Neuronal stem cell (in vitro differentiated cells): ENCODE measurements around the gene DIP2C.
"Not testable (repeated sequence)": the region's sequence is repeated elsewhere in the genome, so short reads cannot be mapped to it uniquely, and the experiment has no call there.

Experiments
- DNase-seq: peaks from one replicate; pipeline ENCODE4 v3.0.0-alpha.2; 2013; ENCODE audit warnings: low spot score
- H2AFZ ChIP-seq: one replicate; pipeline ENCODE4 v1.6.1; 2013; ENCODE audit warnings: mild to moderate bottlenecking, low read length, inconsistent platforms
- H2AK5ac ChIP-seq: 2 replicates; pipeline ENCODE4 v1.6.1; 2013; ENCODE audit warnings: low read depth, mild to moderate bottlenecking, inconsistent platforms, low read length, moderate library complexity, mixed read lengths
- H2BK120ac ChIP-seq: 2 replicates; pipeline ENCODE4 v1.6.1; 2013; ENCODE audit warnings: low read depth, mild to moderate bottlenecking, inconsistent platforms, low read length, moderate library complexity, mixed read lengths
- H2BK12ac ChIP-seq: one replicate; pipeline ENCODE4 v1.6.1; 2013; ENCODE audit warnings: low read length, inconsistent platforms
- H2BK15ac ChIP-seq: 2 replicates; pipeline ENCODE4 v1.6.1; 2013; ENCODE audit warnings: mild to moderate bottlenecking, low read length, inconsistent platforms, mixed read lengths
- H2BK5ac ChIP-seq: one replicate; pipeline ENCODE4 v1.6.1; 2013; ENCODE audit warnings: inconsistent platforms, mild to moderate bottlenecking, low read length, moderate library complexity
- H3K14ac ChIP-seq: one replicate; pipeline ENCODE4 v1.6.1; 2013; ENCODE audit warnings: low read length, inconsistent platforms
- H3K18ac ChIP-seq: 2 replicates; pipeline ENCODE4 v1.6.1; 2013; ENCODE audit warnings: low read length, inconsistent platforms
- H3K23ac ChIP-seq: 2 replicates; pipeline ENCODE4 v1.6.1; 2013; ENCODE audit warnings: low read depth, mild to moderate bottlenecking, mixed read lengths, low read length, inconsistent platforms; ENCODE audit not compliant: poor library complexity
- H3K27ac ChIP-seq: replicated peaks from 3 replicates; pipeline ENCODE4 v1.5.1; 2013; ENCODE audit warnings: low read length, inconsistent platforms
- H3K27me3 ChIP-seq, 3 experiments: 2 replicates each; pipeline ENCODE4 v1.6.1; 2013; ENCODE audit warnings: low read length in 3 of 3, mild to moderate bottlenecking in 2 of 3, inconsistent platforms in 1 of 3, low read depth in 1 of 3, mixed read lengths in 1 of 3, moderate library complexity in 1 of 3; ENCODE audit not compliant: control insufficient read depth in 3 of 3, insufficient read depth in 3 of 3
- H3K36me3 ChIP-seq, 2 donors: replicated peaks in 1 of 2; 2 replicates each; pipeline ENCODE4 v1.6.1; 2013; ENCODE audit warnings: low read length in 2 of 2; ENCODE audit not compliant: control insufficient read depth in 2 of 2, insufficient read depth in 2 of 2
- H3K4ac ChIP-seq: 2 replicates; pipeline ENCODE4 v1.6.1; 2013; ENCODE audit warnings: inconsistent platforms, mild to moderate bottlenecking, low read length, moderate library complexity
- H3K4me1 ChIP-seq, 2 donors: 1 replicate in 1 of 2; 2 replicates in 1 of 2; pipeline ENCODE4 v1.6.1; 2013; ENCODE audit warnings: low read length in 2 of 2, low read depth in 1 of 2; ENCODE audit not compliant: control insufficient read depth in 2 of 2, insufficient read depth in 1 of 2
- H3K4me2 ChIP-seq: one replicate; pipeline ENCODE4 v1.6.1; 2013; ENCODE audit warnings: mild to moderate bottlenecking, low read length, inconsistent platforms; ENCODE audit not compliant: insufficient read depth, poor library complexity, severe bottlenecking
- H3K4me3 ChIP-seq, 2 donors: 2 replicates each; pipeline ENCODE4 v1.5.1; 2013; ENCODE audit warnings: low read length in 2 of 2, mild to moderate bottlenecking in 2 of 2, inconsistent platforms in 1 of 2, moderate library complexity in 1 of 2
- H3K79me1 ChIP-seq: one replicate; pipeline ENCODE4 v1.6.1; 2013; ENCODE audit warnings: low read depth, mild to moderate bottlenecking, inconsistent platforms, low read length, moderate library complexity
- H3K9ac ChIP-seq: one replicate; pipeline ENCODE4 v1.6.1; 2013; ENCODE audit warnings: mild to moderate bottlenecking, low read depth, low read length, inconsistent platforms; ENCODE audit not compliant: poor library complexity
- H3K9me3 ChIP-seq, 2 donors: replicated peaks in 1 of 2; 2 replicates each; pipeline versions ENCODE3 to v1.6.1; 2013; ENCODE audit warnings: low read length in 2 of 2, mild to moderate bottlenecking in 2 of 2, inconsistent platforms in 1 of 2, low read depth in 1 of 2, mixed read lengths in 1 of 2, moderate library complexity in 1 of 2; ENCODE audit not compliant: control insufficient read depth in 2 of 2, insufficient read depth in 1 of 2
- H4K8ac ChIP-seq: one replicate; pipeline ENCODE4 v1.6.1; 2013; ENCODE audit warnings: low read depth, mild to moderate bottlenecking, inconsistent platforms, low read length, moderate library complexity
- H4K91ac ChIP-seq: one replicate; pipeline ENCODE4 v1.6.1; 2013; ENCODE audit warnings: low read length, low read depth, mild to moderate bottlenecking, inconsistent platforms; ENCODE audit not compliant: poor library complexity
- WGBS, 2 donors: extraction: QIAGEN DNeasy Blood & Tissue Kit; methylation state at CpG; one replicate each; pipeline ENCODE4 v1.1.7; 2013; ENCODE audit warnings: missing lambda C conversion rate in 2 of 2, mixed read lengths in 1 of 2; ENCODE audit not compliant: insufficient read length in 2 of 2, insufficient replicate concordance in 1 of 2; ENCODE audit errors: extremely low coverage in 2 of 2; 5-methylcytosine and 5-hydroxymethylcytosine counted together

The DIP2C gene

GRCh38 chr10:633279-634245 lies 55.9 kb downstream of the DIP2C start:
- H3K27ac ChIP-seq, result no peak overlapping the region
- H3K27me3 ChIP-seq, result no peaks in the 10 kb centered on the region
- H3K23ac ChIP-seq, result no peak overlapping the region
- DNase-seq, result no peak
- H2AFZ ChIP-seq, result no peak overlapping the region
- no peak overlapping the region for H4K91ac ChIP-seq
- H2AK5ac ChIP-seq, result no peak overlapping the region
- H3K4me3 ChIP-seq, result no peak overlapping the region
- no peak overlapping the region for H3K4me2 ChIP-seq
- WGBS, 2 donors, result no CpG with 5 or more reads among the region's 39 CpGs
- peak overlapping the region; percentile 71 for H3K14ac ChIP-seq
- no peak overlapping the region for H3K4ac ChIP-seq
- peak overlapping the region; percentile 52 for H3K18ac ChIP-seq
- no peak overlapping the region for H2BK5ac ChIP-seq
- H3K79me1 ChIP-seq, result peaks cover 25% of the 10 kb centered on the region
- H2BK120ac ChIP-seq, result peak overlapping the region; percentile 47
- H3K9me3 ChIP-seq, result peaks cover 3 to 4% of the 10 kb centered on the region in 2 donors
- H2BK15ac ChIP-seq, result no peak overlapping the region
- no peak overlapping the region for H3K9ac ChIP-seq
- H2BK12ac ChIP-seq, result no peak overlapping the region
- H4K8ac ChIP-seq, result no peak overlapping the region
- peaks cover 5 to 20% of the 10 kb centered on the region in 2 donors for H3K36me3 ChIP-seq
- peaks cover 0 to 9% of the 10 kb centered on the region in 2 donors for H3K4me1 ChIP-seq

DNA sequence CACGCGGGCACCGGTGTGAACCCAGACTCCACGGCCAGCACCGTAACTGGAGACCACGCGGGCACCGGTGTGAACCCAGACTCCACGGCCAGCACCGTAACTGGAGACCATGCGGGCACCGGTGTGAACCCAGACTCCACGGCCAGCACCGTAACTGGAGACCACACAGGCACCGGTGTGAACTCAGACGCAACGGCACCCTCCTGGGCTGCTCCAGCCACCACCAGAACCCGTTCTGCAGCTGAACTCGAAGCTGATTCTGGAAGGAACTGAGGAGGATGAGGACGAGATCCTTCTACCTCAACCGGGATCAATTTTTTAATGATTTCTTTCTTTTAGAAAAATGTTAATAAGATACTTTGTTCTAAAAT lies 56.7 kb downstream of the DIP2C start:
- H2BK5ac ChIP-seq, DNase-seq, H3K18ac ChIP-seq, H2BK120ac ChIP-seq, H2AK5ac ChIP-seq, H3K4ac ChIP-seq, H2BK12ac ChIP-seq, H3K9ac ChIP-seq, H2AFZ ChIP-seq, H3K14ac ChIP-seq, H4K8ac ChIP-seq, H3K27ac ChIP-seq, H3K23ac ChIP-seq, H2BK15ac ChIP-seq, H3K4me3 ChIP-seq, H3K27me3 ChIP-seq, H3K4me2 ChIP-seq, H3K9me3 ChIP-seq, H3K4me1 ChIP-seq, H4K91ac ChIP-seq: not testable (repeated sequence)
- WGBS, 2 donors, result no CpG with 5 or more reads among the region's 21 CpGs
- H3K36me3 ChIP-seq, result peaks cover 5 to 28% of the 10 kb centered on the region in 2 donors
- H3K79me1 ChIP-seq, result peaks cover 25% of the 10 kb centered on the region

- H3K27me3 ChIP-seq, H3K9ac ChIP-seq, H3K4me1 ChIP-seq, H4K8ac ChIP-seq, H2BK120ac ChIP-seq, H2AFZ ChIP-seq, H3K4ac ChIP-seq, H2AK5ac ChIP-seq, H2BK5ac ChIP-seq, H3K23ac ChIP-seq, H4K91ac ChIP-seq, H2BK15ac ChIP-seq, H3K4me3 ChIP-seq, DNase-seq, H3K4me2 ChIP-seq, H2BK12ac ChIP-seq, H3K14ac ChIP-seq, H3K27ac ChIP-seq, H3K9me3 ChIP-seq: not testable (repeated sequence)
- WGBS, 2 donors, result no CpG with 5 or more reads among the region's 51 CpGs
- peaks cover 28% of the 10 kb centered on the region for H3K79me1 ChIP-seq
- H3K36me3 ChIP-seq, result peaks cover 5 to 28% of the 10 kb centered on the region in 2 donors
- peak overlapping the region; percentile 35 for H3K18ac ChIP-seq
Observed at GRCh38 chr10:632155-632806, 57.2 kb downstream of the DIP2C start.

GRCh38 chr10:631266-631665 lies 58.2 kb downstream of the DIP2C start:
- Histone ChIP-seq H2AFZ (no peak overlapping the region), H3K4me2 (no peak overlapping the region), H2BK12ac (no peak overlapping the region), H3K36me3 (peaks cover 5 to 28% of the 10 kb centered on the region in 2 donors), H3K14ac (no peak overlapping the region), H3K79me1 (peaks cover 28% of the 10 kb centered on the region), H3K27ac (no peak overlapping the region), H3K18ac (no peak overlapping the region), H2BK5ac (no peak overlapping the region), H2BK15ac (no peak overlapping the region), H3K9ac (no peak overlapping the region), H3K4ac (no peak overlapping the region), H3K23ac (no peak overlapping the region), H3K4me3 (no peak overlapping the region), H3K27me3 (no peaks in the 10 kb centered on the region), H2AK5ac (no peak overlapping the region), H3K9me3 (peaks cover 3 to 4% of the 10 kb centered on the region in 2 donors), H4K8ac (no peak overlapping the region), H2BK120ac (no peak overlapping the region), H4K91ac (no peak overlapping the region), H3K4me1 (peaks cover 6 to 16% of the 10 kb centered on the region in 2 donors)
- DNase-seq, result no peak
- WGBS, 2 donors, result no CpG with 5 or more reads among the region's 11 CpGs
